OCI-LY3 (cell line): Measurements from ENCODE around the gene XPO1.
"Not testable (repeated sequence)": the region's sequence is repeated elsewhere in the genome, so short reads cannot be mapped to it uniquely, and the experiment has no call there.

Source experiments
- H2AFZ ChIP-seq: fragments of 200-600, 300-600 bp; shearing (Covaris generic); 2 replicates; pipeline ENCODE4 v1.6.0; 2014; ENCODE audit warnings: antibody characterized with exemption, low read depth, low read length
- H3K27ac ChIP-seq: fragments of 200-600, 300-600 bp; sonication (generic); 2 replicates; pipeline ENCODE4 v1.5.1; 2014; ENCODE audit warnings: mild to moderate bottlenecking, low read length, moderate library complexity, mixed read lengths
- H3K27me3 ChIP-seq: fragments of 200-600, 300-600 bp; sonication (generic); 2 replicates; pipeline ENCODE4 v1.6.1; 2014; ENCODE audit warnings: low read depth, low read length, mixed read lengths
- H3K36me3 ChIP-seq: fragments of 200-600, 300-600 bp; sonication (generic); replicated peaks from 2 replicates; pipeline ENCODE3; 2014; ENCODE audit warnings: low read depth, low read length, mixed read lengths
- H3K4me1 ChIP-seq: fragments of 300-600, 200-600 bp; sonication (generic); 2 replicates; pipeline ENCODE4 v1.6.1; 2014; ENCODE audit warnings: low read length, mixed read lengths
- H3K4me2 ChIP-seq: fragments of 200-600, 300-600 bp; sonication (generic); 2 replicates; pipeline ENCODE4 v1.6.1; 2014; ENCODE audit warnings: low read length, mixed read lengths
- H3K4me3 ChIP-seq: fragments of 300-600, 200-600 bp; sonication (generic); 2 replicates; pipeline ENCODE4 v1.5.1; 2014; ENCODE audit warnings: antibody characterized with exemption, mild to moderate bottlenecking, low read length, moderate library complexity
- H3K79me2 ChIP-seq: fragments of 300-600, 200-600 bp; shearing (Covaris generic); 2 replicates; pipeline ENCODE4 v1.6.1; 2014; ENCODE audit warnings: mild to moderate bottlenecking, low read length, mixed read lengths
- H3K9ac ChIP-seq: fragments of 300-600, 200-600 bp; shearing (Covaris generic); 2 replicates; pipeline ENCODE4 v1.6.0; 2014; ENCODE audit warnings: mild to moderate bottlenecking, low read length, moderate library complexity
- H3K9me3 ChIP-seq: fragments of 200-600, 300-600 bp; shearing (Covaris generic); 2 replicates; pipeline ENCODE4 v1.6.1; 2014; ENCODE audit warnings: low read length, mixed read lengths; ENCODE audit not compliant: insufficient read depth
- H4K20me1 ChIP-seq: fragments of 200-600, 300-600 bp; sonication (generic); 2 replicates; pipeline ENCODE4 v1.6.1; 2016; ENCODE audit warnings: low read length, mixed read lengths; ENCODE audit not compliant: insufficient read depth
- EZH2phosphoT487 ChIP-seq: fragments of 200-600 bp; shearing (Covaris generic); IDR thresholded peaks from 2 replicates; pipeline ENCODE4 v1.6.1; 2018; ENCODE audit warnings: antibody characterized with exemption, mixed run types, low read depth
- TF ChIP-seq, protein P1 (sequence below): fragments of 200-600, 300-600 bp; sonication (generic); IDR thresholded peaks from 2 replicates; pipeline ENCODE4 v1.5.1; 2014; ENCODE audit warnings: antibody characterized with exemption, low read length, low read depth

Gene XPO1

GRCh38 chr2:61549546-61549945 is 11.4 kb upstream of the XPO1 start:
- no peak overlapping the region for H3K4me2 ChIP-seq
- H3K27ac ChIP-seq = no peak overlapping the region
- H3K27me3 ChIP-seq = no peaks in the 10 kb centered on the region
- no peaks in the 10 kb centered on the region for H3K36me3 ChIP-seq
- H3K4me1 ChIP-seq = no peaks in the 10 kb centered on the region
- H4K20me1 ChIP-seq = no peaks in the 10 kb centered on the region
- no peak overlapping the region for H3K9ac ChIP-seq
- H3K4me3 ChIP-seq = no peak overlapping the region
- H2AFZ ChIP-seq = no peak overlapping the region
- no peaks in the 10 kb centered on the region for H3K79me2 ChIP-seq
- TF ChIP-seq, protein P1, sequence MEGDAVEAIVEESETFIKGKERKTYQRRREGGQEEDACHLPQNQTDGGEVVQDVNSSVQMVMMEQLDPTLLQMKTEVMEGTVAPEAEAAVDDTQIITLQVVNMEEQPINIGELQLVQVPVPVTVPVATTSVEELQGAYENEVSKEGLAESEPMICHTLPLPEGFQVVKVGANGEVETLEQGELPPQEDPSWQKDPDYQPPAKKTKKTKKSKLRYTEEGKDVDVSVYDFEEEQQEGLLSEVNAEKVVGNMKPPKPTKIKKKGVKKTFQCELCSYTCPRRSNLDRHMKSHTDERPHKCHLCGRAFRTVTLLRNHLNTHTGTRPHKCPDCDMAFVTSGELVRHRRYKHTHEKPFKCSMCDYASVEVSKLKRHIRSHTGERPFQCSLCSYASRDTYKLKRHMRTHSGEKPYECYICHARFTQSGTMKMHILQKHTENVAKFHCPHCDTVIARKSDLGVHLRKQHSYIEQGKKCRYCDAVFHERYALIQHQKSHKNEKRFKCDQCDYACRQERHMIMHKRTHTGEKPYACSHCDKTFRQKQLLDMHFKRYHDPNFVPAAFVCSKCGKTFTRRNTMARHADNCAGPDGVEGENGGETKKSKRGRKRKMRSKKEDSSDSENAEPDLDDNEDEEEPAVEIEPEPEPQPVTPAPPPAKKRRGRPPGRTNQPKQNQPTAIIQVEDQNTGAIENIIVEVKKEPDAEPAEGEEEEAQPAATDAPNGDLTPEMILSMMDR = no peak
- no peak for TF ChIP-seq EZH2phosphoT487
- H3K9me3 ChIP-seq = no peaks in the 10 kb centered on the region

GRCh38 chr2:61543062-61543461 is 4.9 kb upstream of the XPO1 start:
- no peak overlapping the region for H3K27ac ChIP-seq
- H3K4me2 ChIP-seq = no peak overlapping the region
- no peak overlapping the region for H2AFZ ChIP-seq
- peaks cover 7% of the 10 kb centered on the region for H3K4me1 ChIP-seq
- no peaks in the 10 kb centered on the region for H3K27me3 ChIP-seq
- H3K4me3 ChIP-seq = no peak overlapping the region
- no peaks in the 10 kb centered on the region for H3K36me3 ChIP-seq
- H3K9ac ChIP-seq = no peak overlapping the region
- no peak for TF ChIP-seq EZH2phosphoT487
- TF ChIP-seq, protein P1 = peak; percentile 30
- H3K9me3 ChIP-seq = no peaks in the 10 kb centered on the region
- H3K79me2 ChIP-seq = peaks cover 6% of the 10 kb centered on the region
- no peaks in the 10 kb centered on the region for H4K20me1 ChIP-seq

GRCh38 chr2:61540167-61540566 is 2.0 kb upstream of the XPO1 start:
- not testable (repeated sequence) for H3K9ac ChIP-seq, H3K27ac ChIP-seq, H3K27me3 ChIP-seq, H3K4me2 ChIP-seq, H3K4me3 ChIP-seq, H3K9me3 ChIP-seq, H2AFZ ChIP-seq, H3K36me3 ChIP-seq
- peaks cover 13% of the 10 kb centered on the region for H3K4me1 ChIP-seq
- peaks cover 13% of the 10 kb centered on the region for H4K20me1 ChIP-seq
- H3K79me2 ChIP-seq = peaks cover 35% of the 10 kb centered on the region

DNA sequence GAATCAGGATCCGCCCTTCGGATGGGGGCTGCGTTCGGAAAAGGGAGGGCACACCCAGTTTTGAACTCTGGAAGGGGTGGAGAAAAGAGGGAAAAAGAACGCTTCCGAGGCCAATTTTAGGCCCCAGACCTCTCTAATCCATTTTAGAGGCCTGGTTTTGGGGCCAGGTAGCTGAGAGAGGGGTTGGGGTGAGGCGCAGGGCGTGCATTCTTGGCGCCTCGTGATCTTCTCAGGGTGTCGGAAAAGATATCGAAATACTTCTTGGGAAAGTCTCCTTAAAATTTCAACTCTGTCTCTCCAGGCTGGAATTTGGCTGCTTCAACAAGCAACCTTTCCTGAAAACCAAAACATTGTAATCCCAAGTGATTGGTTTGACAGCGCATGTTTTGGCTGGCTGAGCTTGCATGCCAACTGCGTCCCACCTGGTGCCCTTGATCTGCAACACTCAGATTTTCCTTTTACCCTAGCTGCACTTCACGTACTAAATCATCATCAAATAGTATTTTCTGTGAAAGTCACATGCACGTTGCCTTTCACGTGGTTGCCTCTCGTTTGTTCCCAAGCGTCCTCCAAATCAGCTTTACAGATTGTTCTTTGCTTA is 864 bp upstream of the XPO1 start:
- peaks cover 5% of the 10 kb centered on the region for H3K36me3 ChIP-seq
- peak overlapping the region; percentile 95 for H3K4me3 ChIP-seq
- peaks cover 21% of the 10 kb centered on the region for H3K4me1 ChIP-seq
- peak overlapping the region; percentile 95 for H3K4me2 ChIP-seq
- TF ChIP-seq, protein P1 = no peak
- TF ChIP-seq EZH2phosphoT487 = no peak
- H3K79me2 ChIP-seq = peaks cover 46% of the 10 kb centered on the region
- H3K27me3 ChIP-seq = no peaks in the 10 kb centered on the region
- H3K9me3 ChIP-seq = no peaks in the 10 kb centered on the region
- peaks cover 25% of the 10 kb centered on the region for H4K20me1 ChIP-seq
- peak overlapping the region; percentile 92 for H3K27ac ChIP-seq
- peak overlapping the region; percentile 97 for H3K9ac ChIP-seq
- peak overlapping the region; percentile 75 for H2AFZ ChIP-seq

DNA sequence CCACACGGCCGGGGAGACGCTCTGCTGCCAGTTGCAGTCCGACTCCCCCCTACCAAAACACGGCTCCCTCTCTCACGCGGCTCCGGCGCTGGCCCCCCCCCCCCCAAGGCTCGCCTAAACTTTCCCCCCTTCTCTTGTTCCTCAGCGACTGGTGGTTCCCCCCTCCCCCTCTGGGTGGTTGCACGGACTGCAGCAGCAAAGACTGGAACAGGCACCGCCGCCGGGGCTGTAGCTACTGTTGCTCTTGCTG is 281 bp downstream of the XPO1 start:
- Histone ChIP-seq H3K27me3 (no peaks in the 10 kb centered on the region), H3K4me2 (peak overlapping the region; percentile 38), H3K79me2 (peaks cover 58% of the 10 kb centered on the region), H2AFZ (0 out of 2 replicates have a peak overlapping the region, but pooled peaks have one; percentile 5), H3K9me3 (no peaks in the 10 kb centered on the region), H3K27ac (peak overlapping the region; percentile 92), H4K20me1 (peaks cover 36% of the 10 kb centered on the region), H3K4me3 (peak overlapping the region; percentile 95), H3K36me3 (peaks cover 8% of the 10 kb centered on the region), H3K4me1 (peaks cover 28% of the 10 kb centered on the region), H3K9ac (peak overlapping the region; percentile 97)
- TF ChIP-seq, protein P1 = no peak
- TF ChIP-seq EZH2phosphoT487 = no peak
